ENCODE data around the gene ASAP2. TPM values are rescaled to one million over a fixed set of nuclear protein-coding genes. Genes with fewer than 3 reads are reported as not detected.
"Not testable (repeated sequence)": the region's sequence is repeated elsewhere in the genome, so short reads cannot be mapped to it uniquely, and the experiment has no call there.

Gene ASAP2
- total RNA-seq, 2 experiments from 2014 or later: 0.16 TPM; not detected in 1

- Histone ChIP-seq H3K27me3 (ENCODE audit: control insufficient read depth in 1 of 2, insufficient read depth in 2 of 2, low read length in 2 of 2) (no peaks in the 10 kb centered on the region), H3K4me1 (ENCODE audit: insufficient read depth, low read length) (no peaks in the 10 kb centered on the region), H3K9me3 (ENCODE audit: control insufficient read depth in 1 of 2, insufficient read depth in 1 of 2, low read length in 2 of 2) (no peaks in the 10 kb centered on the region), H3K36me3 (ENCODE audit: insufficient read depth, low read length) (no peaks in the 10 kb centered on the region), H3K4me3 (ENCODE audit: low read length) (no peak overlapping the region), H3K27ac (ENCODE audit: low read depth in 1 of 2, low read length in 2 of 2) (no peak overlapping the region)
- Mint-ChIP-seq H3K27ac (no peak overlapping the region), H3K9me3 (no peaks in the 10 kb centered on the region), H3K36me3 (ENCODE audit: low read depth) (no peaks in the 10 kb centered on the region), H3K4me1 (ENCODE audit: low read depth) (no peaks in the 10 kb centered on the region), H3K27me3 (no peaks in the 10 kb centered on the region), H3K4me3 (no peak overlapping the region)
- DNase-seq: no peak
- ChIA-PET POLR2A (no interaction called here), CTCF (no interaction called here)
- ATAC-seq (ENCODE audit: poor library complexity): no peak
- TF ChIP-seq CTCF (IDR thresholded peaks at IDR 0.05): no peak
- intact Hi-C loops (cut with DNase I, micrococcal nuclease): no loop called here
Observed at GRCh38 chr2:9392898-9393765, 186.5 kb downstream of the ASAP2 start.

DNA sequence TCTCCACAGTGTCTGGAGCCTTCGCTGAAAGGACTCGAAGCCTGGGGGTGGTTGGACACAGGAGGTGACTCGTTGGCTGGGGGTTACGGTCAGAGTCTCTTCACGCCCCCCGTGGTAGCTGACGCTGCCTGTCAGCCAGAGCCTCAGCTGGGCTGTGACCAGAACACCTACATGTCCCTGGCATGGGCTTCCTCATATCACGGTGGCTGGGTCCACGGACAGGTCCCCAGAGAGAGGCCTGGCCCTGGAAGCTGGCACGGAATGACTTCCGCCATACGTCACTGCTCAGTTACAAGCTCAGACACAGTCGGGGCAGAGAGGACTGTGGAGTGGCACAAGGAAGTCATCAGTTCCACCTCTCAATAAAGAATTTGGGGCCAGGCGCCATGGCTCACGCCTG, 188.2 kb downstream of the ASAP2 start:
- no peak overlapping the region for H3K27ac ChIP-seq (ENCODE audit: low read depth in 1 of 2, low read length in 2 of 2)
- no peak for DNase-seq
- H3K27me3 Mint-ChIP-seq: no peaks in the 10 kb centered on the region
- no peaks in the 10 kb centered on the region for H3K36me3 ChIP-seq (ENCODE audit: insufficient read depth, low read length)
- ChIA-PET POLR2A (no interaction called here), CTCF (no interaction called here)
- H3K9me3 Mint-ChIP-seq: no peaks in the 10 kb centered on the region
- no peaks in the 10 kb centered on the region for H3K36me3 Mint-ChIP-seq (ENCODE audit: low read depth)
- no peaks in the 10 kb centered on the region for H3K9me3 ChIP-seq (ENCODE audit: control insufficient read depth in 1 of 2, insufficient read depth in 1 of 2, low read length in 2 of 2)
- no peak for TF ChIP-seq CTCF (IDR thresholded peaks at IDR 0.05)
- no peaks in the 10 kb centered on the region for H3K4me1 Mint-ChIP-seq (ENCODE audit: low read depth)
- no peaks in the 10 kb centered on the region for H3K4me1 ChIP-seq (ENCODE audit: insufficient read depth, low read length)
- intact Hi-C loops (cut with DNase I, micrococcal nuclease): no loop called here
- H3K4me3 ChIP-seq (ENCODE audit: low read length): no peak overlapping the region
- no peak overlapping the region for H3K4me3 Mint-ChIP-seq
- no peak for ATAC-seq (ENCODE audit: poor library complexity)
- no peaks in the 10 kb centered on the region for H3K27me3 ChIP-seq (ENCODE audit: control insufficient read depth in 1 of 2, insufficient read depth in 2 of 2, low read length in 2 of 2)
- H3K27ac Mint-ChIP-seq: no peak overlapping the region

- DNase-seq (no peak), ATAC-seq (ENCODE audit: poor library complexity) (no peak)
- intact Hi-C loops (cut with DNase I, micrococcal nuclease): no loop called here
- TF ChIP-seq CTCF (IDR thresholded peaks at IDR 0.05): no peak
- CTCF ChIA-PET: no interaction called here
- no peaks in the 10 kb centered on the region for H3K27me3 ChIP-seq (ENCODE audit: control insufficient read depth in 1 of 2, insufficient read depth in 2 of 2, low read length in 2 of 2)
- H3K9me3 ChIP-seq (ENCODE audit: control insufficient read depth in 1 of 2, insufficient read depth in 1 of 2, low read length in 2 of 2): no peaks in the 10 kb centered on the region
- H3K27me3 Mint-ChIP-seq: no peaks in the 10 kb centered on the region
- H3K4me1 ChIP-seq (ENCODE audit: insufficient read depth, low read length): no peaks in the 10 kb centered on the region
- H3K4me1 Mint-ChIP-seq (ENCODE audit: low read depth): peaks cover 4% of the 10 kb centered on the region
- no peak overlapping the region for H3K27ac Mint-ChIP-seq
- no peaks in the 10 kb centered on the region for H3K36me3 Mint-ChIP-seq (ENCODE audit: low read depth)
- H3K4me3 Mint-ChIP-seq: no peak overlapping the region
- POLR2A ChIA-PET: no interaction called here
- no peaks in the 10 kb centered on the region for H3K9me3 Mint-ChIP-seq
- no peak overlapping the region for H3K27ac ChIP-seq (ENCODE audit: low read depth in 1 of 2, low read length in 2 of 2)
- no peaks in the 10 kb centered on the region for H3K36me3 ChIP-seq (ENCODE audit: insufficient read depth, low read length)
- no peak overlapping the region for H3K4me3 ChIP-seq (ENCODE audit: low read length)
Observed at GRCh38 chr2:9397201-9397600, 190.6 kb downstream of the ASAP2 start.

- H3K4me1 Mint-ChIP-seq (ENCODE audit: low read depth); H3K4me3 Mint-ChIP-seq; DNase-seq; ATAC-seq (ENCODE audit: poor library complexity); H3K4me3 ChIP-seq (ENCODE audit: low read length); H3K36me3 Mint-ChIP-seq (ENCODE audit: low read depth); H3K27ac Mint-ChIP-seq; H3K27me3 ChIP-seq (ENCODE audit: control insufficient read depth in 1 of 2, insufficient read depth in 2 of 2, low read length in 2 of 2); intact Hi-C loops (cut with DNase I, micrococcal nuclease); H3K9me3 ChIP-seq (ENCODE audit: control insufficient read depth in 1 of 2, insufficient read depth in 1 of 2, low read length in 2 of 2); POLR2A ChIA-PET; H3K27me3 Mint-ChIP-seq; H3K27ac ChIP-seq (ENCODE audit: low read depth in 1 of 2, low read length in 2 of 2); H3K36me3 ChIP-seq (ENCODE audit: insufficient read depth, low read length); CTCF ChIA-PET; H3K9me3 Mint-ChIP-seq; H3K4me1 ChIP-seq (ENCODE audit: insufficient read depth, low read length): not testable (repeated sequence)
Observed at GRCh38 chr2:9398251-9398650, 191.6 kb downstream of the ASAP2 start.
